Stimulated activated memory B cell treated with anti-CD40 and anti-IgM and Interleukin-4, amounts not matched to agents 10 μg/mL and 1 μg/mL and 100 μg/mL, for 72 hours (primary cell): ENCODE data around the gene MTARC2.

ENCODE experiments used
- ATAC-seq: fragments of 150-1000 bp; cut with Tn5 transposase; 2 replicates; pipeline ENCODE4 v1.10.0; 2021
- H3K27ac Mint-ChIP-seq: one replicate; pipeline ENCODE4 v1.8.0; 2022; ENCODE audit warnings: mild to moderate bottlenecking, mixed read lengths
- H3K27me3 Mint-ChIP-seq: one replicate; pipeline ENCODE4 v1.8.0; 2022; ENCODE audit warnings: mixed read lengths
- H3K36me3 Mint-ChIP-seq: one replicate; pipeline ENCODE4 v1.8.0; 2022; ENCODE audit warnings: mixed read lengths
- H3K4me1 Mint-ChIP-seq: one replicate; pipeline ENCODE4 v1.8.0; 2022; ENCODE audit warnings: mixed read lengths
- H3K4me3 Mint-ChIP-seq: one replicate; pipeline ENCODE4 v1.8.0; 2022; ENCODE audit warnings: mild to moderate bottlenecking, moderate library complexity, mixed read lengths
- H3K9me3 Mint-ChIP-seq: one replicate; pipeline ENCODE4 v1.8.0; 2022; ENCODE audit warnings: mixed read lengths

MTARC2 gene

GRCh38 chr1:220770245-220770913, 22.3 kb downstream of the MTARC2 start:
- Mint-ChIP-seq H3K9me3 (no peaks in the 10 kb centered on the region), H3K27me3 (no peaks in the 10 kb centered on the region), H3K4me1 (peaks cover 47% of the 10 kb centered on the region), H3K4me3 (peak overlapping the region; percentile 82), H3K27ac (peak overlapping the region; percentile 98), H3K36me3 (peaks cover 24% of the 10 kb centered on the region)
- peak; percentile 90 for ATAC-seq

- H3K27me3 Mint-ChIP-seq: no peaks in the 10 kb centered on the region
- H3K4me1 Mint-ChIP-seq: peaks cover 60% of the 10 kb centered on the region
These were observed 24.7 kb downstream of the MTARC2 start for GRCh38 chr1:220772846-220773245.

GRCh38 chr1:220775240-220775853, 27.2 kb downstream of the MTARC2 start:
- no peaks in the 10 kb centered on the region for H3K9me3 Mint-ChIP-seq
- H3K27ac Mint-ChIP-seq: no peak overlapping the region
- H3K4me3 Mint-ChIP-seq: no peak overlapping the region
- ATAC-seq: no peak
- H3K36me3 Mint-ChIP-seq: peaks cover 15% of the 10 kb centered on the region
- no peaks in the 10 kb centered on the region for H3K27me3 Mint-ChIP-seq
- peaks cover 38% of the 10 kb centered on the region for H3K4me1 Mint-ChIP-seq

More at GRCh38 chr1:220772846-220773245, 24.7 kb downstream of the MTARC2 start:
- H3K9me3 Mint-ChIP-seq: no peaks in the 10 kb centered on the region
- H3K27ac Mint-ChIP-seq: peak overlapping the region; percentile 54
- H3K36me3 Mint-ChIP-seq: peaks cover 33% of the 10 kb centered on the region
- ATAC-seq: no peak
- H3K4me3 Mint-ChIP-seq: no peak overlapping the region

GRCh38 chr1:220776254-220776653, 28.1 kb downstream of the MTARC2 start:
- no peak overlapping the region for H3K27ac Mint-ChIP-seq
- ATAC-seq: no peak
- peaks cover 34% of the 10 kb centered on the region for H3K4me1 Mint-ChIP-seq
- H3K9me3 Mint-ChIP-seq: no peaks in the 10 kb centered on the region
- no peak overlapping the region for H3K4me3 Mint-ChIP-seq
- peaks cover 15% of the 10 kb centered on the region for H3K36me3 Mint-ChIP-seq
- no peaks in the 10 kb centered on the region for H3K27me3 Mint-ChIP-seq

- H3K36me3 Mint-ChIP-seq: peaks cover 21% of the 10 kb centered on the region
These were observed 28.7 kb downstream of the MTARC2 start for GRCh38 chr1:220776720-220777326.

GRCh38 chr1:220783453-220783852, 35.3 kb downstream of the MTARC2 start:
- no peak for ATAC-seq
- Mint-ChIP-seq H3K36me3 (peaks cover 29% of the 10 kb centered on the region), H3K27ac (no peak overlapping the region), H3K4me1 (peaks cover 7% of the 10 kb centered on the region), H3K4me3 (no peak overlapping the region), H3K9me3 (no peaks in the 10 kb centered on the region), H3K27me3 (peaks cover 13% of the 10 kb centered on the region)

More at GRCh38 chr1:220776720-220777326, 28.7 kb downstream of the MTARC2 start:
- Mint-ChIP-seq H3K4me1 (peaks cover 34% of the 10 kb centered on the region), H3K27me3 (no peaks in the 10 kb centered on the region), H3K27ac (no peak overlapping the region), H3K4me3 (no peak overlapping the region), H3K9me3 (no peaks in the 10 kb centered on the region)
- ATAC-seq: peak; percentile 87

GRCh38 chr1:220784751-220785150, 36.6 kb downstream of the MTARC2 start:
- H3K36me3 Mint-ChIP-seq: peaks cover 34% of the 10 kb centered on the region

GRCh38 chr1:220785166-220786056, 37.3 kb downstream of the MTARC2 start:
- H3K27ac Mint-ChIP-seq: no peak overlapping the region
- no peak for ATAC-seq
- peaks cover 34% of the 10 kb centered on the region for H3K36me3 Mint-ChIP-seq
- no peak overlapping the region for H3K4me3 Mint-ChIP-seq
- H3K9me3 Mint-ChIP-seq: no peaks in the 10 kb centered on the region
- peaks cover 13% of the 10 kb centered on the region for H3K27me3 Mint-ChIP-seq
- peaks cover 7% of the 10 kb centered on the region for H3K4me1 Mint-ChIP-seq

More at GRCh38 chr1:220784751-220785150, 36.6 kb downstream of the MTARC2 start:
- Mint-ChIP-seq H3K27me3 (peaks cover 13% of the 10 kb centered on the region), H3K4me1 (peaks cover 7% of the 10 kb centered on the region), H3K27ac (no peak overlapping the region), H3K9me3 (no peaks in the 10 kb centered on the region), H3K4me3 (no peak overlapping the region)
- no peak for ATAC-seq

GRCh38 chr1:220786057-220786336, 37.9 kb downstream of the MTARC2 start:
- Mint-ChIP-seq H3K4me3 (peak overlapping the region; percentile 50), H3K36me3 (peaks cover 34% of the 10 kb centered on the region), H3K27ac (no peak overlapping the region), H3K27me3 (peaks cover 13% of the 10 kb centered on the region), H3K4me1 (peaks cover 7% of the 10 kb centered on the region), H3K9me3 (no peaks in the 10 kb centered on the region)
- peak; percentile 46 for ATAC-seq

GRCh38 chr1:220786337-220787068, 38.4 kb downstream of the MTARC2 start, which contains the start of gene MTARC1:
TSS of gene MTARC1 (plus strand) at chr1:220786913. CDS start at chr1:220786945, 32 bp downstream.
- Mint-ChIP-seq H3K4me3 (peak within 1 kb of the TSS; percentile 50), H3K27ac (no peak within 1 kb of the TSS), H3K9me3 (no peaks in the 10 kb centered on the region), H3K4me1 (peaks cover 7% of the 10 kb centered on the region), H3K27me3 (peaks cover 13% of the 10 kb centered on the region), H3K36me3 (peaks cover 32% of the 10 kb centered on the region)
- peak; percentile 69 for ATAC-seq

- Mint-ChIP-seq H3K4me1 (peaks cover 7% of the 10 kb centered on the region), H3K27me3 (peaks cover 13% of the 10 kb centered on the region), H3K27ac (no peak overlapping the region), H3K36me3 (peaks cover 27% of the 10 kb centered on the region), H3K4me3 (peak overlapping the region; percentile 50), H3K9me3 (no peaks in the 10 kb centered on the region)
- peak; percentile 64 for ATAC-seq
These were observed 39.0 kb downstream of the MTARC2 start for GRCh38 chr1:220787069-220787619.

GRCh38 chr1:220788900-220789299, 40.8 kb downstream of the MTARC2 start:
- no peak overlapping the region for H3K27ac Mint-ChIP-seq
- no peaks in the 10 kb centered on the region for H3K9me3 Mint-ChIP-seq
- H3K4me1 Mint-ChIP-seq: peaks cover 7% of the 10 kb centered on the region
- peaks cover 27% of the 10 kb centered on the region for H3K36me3 Mint-ChIP-seq
- no peak overlapping the region for H3K4me3 Mint-ChIP-seq
- ATAC-seq: no peak
- H3K27me3 Mint-ChIP-seq: peaks cover 13% of the 10 kb centered on the region

- no peak for ATAC-seq
- Mint-ChIP-seq H3K4me1 (peaks cover 7% of the 10 kb centered on the region), H3K36me3 (peaks cover 21% of the 10 kb centered on the region), H3K4me3 (no peak overlapping the region), H3K9me3 (no peaks in the 10 kb centered on the region), H3K27ac (no peak overlapping the region), H3K27me3 (peaks cover 10% of the 10 kb centered on the region)
These were observed 41.5 kb downstream of the MTARC2 start for GRCh38 chr1:220789532-220790147.

GRCh38 chr1:220791285-220791684, 43.2 kb downstream of the MTARC2 start:
- no peak overlapping the region for H3K27ac Mint-ChIP-seq
- peaks cover 6% of the 10 kb centered on the region for H3K36me3 Mint-ChIP-seq
- no peaks in the 10 kb centered on the region for H3K27me3 Mint-ChIP-seq
- ATAC-seq: no peak
- H3K4me1 Mint-ChIP-seq: peaks cover 2% of the 10 kb centered on the region
- no peaks in the 10 kb centered on the region for H3K9me3 Mint-ChIP-seq
- H3K4me3 Mint-ChIP-seq: no peak overlapping the region
